CD14-positive monocyte (primary cell): ENCODE measurements around the gene WNT3. TPM values are rescaled to one million over a fixed set of nuclear protein-coding genes. Genes with fewer than 3 reads are reported as not detected.
A peak's percentile ranks its signal among the peaks of the same experiment; 100 is the strongest.
"Not testable (repeated sequence)": the region's sequence is repeated elsewhere in the genome, so short reads cannot be mapped to it uniquely, and the experiment has no call there.

Source experiments
- DNase-seq, 3 donors: peaks; one replicate each; pipeline ENCODE4 v3.0.0-alpha.2; 2011 to 2022
- H2AFZ ChIP-seq: 2 replicates; pipeline ENCODE4 v1.6.0; 2012; ENCODE audit warnings: mild to moderate bottlenecking, low read depth, low read length, inconsistent platforms; ENCODE audit not compliant: insufficient read depth, poor library complexity, severe bottlenecking
- H3K27ac ChIP-seq, 2 donors: 1 replicate in 1 of 2; 2 replicates in 1 of 2; pipeline ENCODE4 v1.5.1; 2012 to 2013; ENCODE audit warnings: low read length in 2 of 2, control low read depth in 1 of 2, inconsistent platforms in 1 of 2, low read depth in 1 of 2, mild to moderate bottlenecking in 1 of 2
- H3K27me3 ChIP-seq, 2 donors: one replicate each; pipeline versions ENCODE4 v1.6.0 to v1.6.1; 2011 to 2013; ENCODE audit warnings: low read length in 2 of 2; ENCODE audit not compliant: control insufficient read depth in 2 of 2, insufficient read depth in 2 of 2
- H3K36me3 ChIP-seq, 2 donors: replicated peaks in 1 of 2; 1 replicate in 1 of 2; 2 replicates in 1 of 2; pipeline versions ENCODE4 v1.5.1 to v1.6.1; 2012 to 2013; ENCODE audit warnings: low read length in 2 of 2, control low read depth in 1 of 2, inconsistent platforms in 1 of 2, mild to moderate bottlenecking in 1 of 2; ENCODE audit not compliant: insufficient read depth in 2 of 2, control insufficient read depth in 1 of 2
- H3K4me1 ChIP-seq, 2 donors: 1 replicate in 1 of 2; 2 replicates in 1 of 2; pipeline versions ENCODE4 v1.5.1 to v1.6.1; 2012 to 2013; ENCODE audit warnings: low read length in 2 of 2, control low read depth in 1 of 2, inconsistent platforms in 1 of 2, mild to moderate bottlenecking in 1 of 2, moderate library complexity in 1 of 2; ENCODE audit not compliant: insufficient read depth in 2 of 2, control insufficient read depth in 1 of 2
- H3K4me2 ChIP-seq: replicated peaks from 2 replicates; pipeline ENCODE3; 2012; ENCODE audit warnings: low read length, moderate library complexity, mild to moderate bottlenecking; ENCODE audit not compliant: poor library complexity, severe bottlenecking; ENCODE audit errors: extremely low read depth
- H3K4me3 ChIP-seq, 3 experiments: fragments of 200-600 bp in 1 of 3; sonication (generic) in 1 of 3; replicated peaks in 1 of 3; 1 replicate in 2 of 3; 2 replicates in 1 of 3; pipeline ENCODE4 v1.5.1; 2011 to 2013; ENCODE audit warnings: low read length in 3 of 3, mild to moderate bottlenecking in 3 of 3, control low read depth in 2 of 3, low read depth in 2 of 3, inconsistent platforms in 1 of 3, moderate library complexity in 1 of 3
- H3K79me2 ChIP-seq: 2 replicates; pipeline ENCODE4 v1.6.0; 2012; ENCODE audit warnings: mild to moderate bottlenecking, control low read depth, inconsistent platforms, low read length, moderate library complexity; ENCODE audit not compliant: insufficient read depth
- H3K9ac ChIP-seq: 2 replicates; pipeline ENCODE4 v1.6.0; 2017; ENCODE audit warnings: low read length, mild to moderate bottlenecking; ENCODE audit not compliant: insufficient read depth, poor library complexity, severe bottlenecking
- H3K9me3 ChIP-seq, 2 donors: replicated peaks in 1 of 2; 1 replicate in 1 of 2; 2 replicates in 1 of 2; pipeline versions ENCODE4 v1.5.1 to v1.6.1; 2012 to 2013; ENCODE audit warnings: low read length in 2 of 2, control low read depth in 1 of 2; ENCODE audit not compliant: control insufficient read depth in 1 of 2, insufficient read depth in 1 of 2
- H4K20me1 ChIP-seq: 2 replicates; pipeline ENCODE4 v1.6.0; 2012; ENCODE audit warnings: mild to moderate bottlenecking, low read length, control low read depth, moderate library complexity; ENCODE audit not compliant: insufficient read depth
- H3K27ac Mint-ChIP-seq, 7 donors: one replicate each; pipeline ENCODE4 v1.8.0; 2020; ENCODE audit warnings: mild to moderate bottlenecking in 7 of 7, mixed read lengths in 7 of 7, moderate library complexity in 6 of 7, inconsistent platforms in 2 of 7
- H3K27me3 Mint-ChIP-seq, 3 donors: one replicate each; pipeline ENCODE4 v1.8.0; 2021 to 2022; ENCODE audit warnings: low read depth in 3 of 3, mild to moderate bottlenecking in 3 of 3, mixed read lengths in 3 of 3, moderate library complexity in 3 of 3, inconsistent platforms in 1 of 3
- H3K36me3 Mint-ChIP-seq, 2 donors: one replicate each; pipeline ENCODE4 v1.8.0; 2020; ENCODE audit warnings: mixed read lengths in 2 of 2, inconsistent platforms in 1 of 2, mild to moderate bottlenecking in 1 of 2
- H3K4me1 Mint-ChIP-seq: one replicate; pipeline ENCODE4 v1.8.0; 2020; ENCODE audit warnings: mild to moderate bottlenecking, mixed read lengths
- H3K4me3 Mint-ChIP-seq, 2 donors: one replicate each; pipeline ENCODE4 v1.8.0; 2020; ENCODE audit warnings: mild to moderate bottlenecking in 2 of 2, mixed read lengths in 2 of 2, moderate library complexity in 1 of 2
- H3K9me3 Mint-ChIP-seq, 7 donors: one replicate each; pipeline ENCODE4 v1.8.0; 2020 to 2022; ENCODE audit warnings: mixed read lengths in 7 of 7, mild to moderate bottlenecking in 6 of 7, moderate library complexity in 6 of 7, inconsistent platforms in 2 of 7
- CTCF ChIP-seq: fragments of 200-600 bp; IDR thresholded peaks from one replicate; pipeline ENCODE4 v1.8.0; 2022; ENCODE audit warnings: antibody characterized with exemption, mild to moderate bottlenecking
- WGBS: methylation state at CpG from one replicate; pipeline ENCODE4 v1.1.5; 2013; ENCODE audit warnings: missing lambda C conversion rate; ENCODE audit not compliant: insufficient coverage; 5-methylcytosine and 5-hydroxymethylcytosine counted together
- intact Hi-C, 2 donors: fragments of 100-400 bp; cut with micrococcal nuclease; formaldehyde crosslinking; loops; one replicate each; pipeline versions ENCODE4 v1.15.0 to v1.15.1; 2023
- polyA plus RNA-seq, 3 donors: library from polyadenylated mRNA; depleted of rRNA in 1 of 3; unstranded in 2 of 3; stranded (reverse) in 1 of 3; fragments of 300-500 nt in 2 of 3; fragments of >200 nt in 1 of 3; fragmentation: Illumina TruSeq in 2 of 3; gene quantifications; 1 replicate in 2 of 3; 2 replicates in 1 of 3; pipeline ENCODE4 v1.2.3, GENCODE V29; 2012 to 2021

WNT3 gene
- polyA plus RNA-seq, 3 donors = 0.01 TPM; not detected in 2

GRCh38 chr17:46793541-46793940 lies 25.0 kb downstream of the WNT3 start:
- H2AFZ ChIP-seq = no peak overlapping the region
- 100% methylated on average over 1 of the region's 5 CpGs for WGBS
- Mint-ChIP-seq H3K9me3 (peaks cover 0 to 8% (median 2%) of the 10 kb centered on the region in 7 donors), H3K36me3 (no peaks in the 10 kb centered on the region), H3K27me3 (peaks cover 6 to 41% (median 21%) of the 10 kb centered on the region in 3 donors), H3K27ac (peak overlapping the region in 1 of 7 donors; percentile 46), H3K4me3 (no peak overlapping the region), H3K4me1 (no peaks in the 10 kb centered on the region)
- no peaks in the 10 kb centered on the region for H3K9me3 ChIP-seq
- H4K20me1 ChIP-seq = no peaks in the 10 kb centered on the region
- H3K27me3 ChIP-seq = peaks cover 0 to 9% of the 10 kb centered on the region in 2 donors
- no peaks in the 10 kb centered on the region for H3K79me2 ChIP-seq
- H3K4me1 ChIP-seq = no peaks in the 10 kb centered on the region
- TF ChIP-seq CTCF = no peak
- H3K4me2 ChIP-seq = no peak overlapping the region
- no peak overlapping the region for H3K9ac ChIP-seq
- no peak for DNase-seq
- no peak overlapping the region for H3K4me3 ChIP-seq
- H3K36me3 ChIP-seq = no peaks in the 10 kb centered on the region
- no peak overlapping the region for H3K27ac ChIP-seq
- intact Hi-C loops = no loop called here

GRCh38 chr17:46793023-46793422 lies 25.5 kb downstream of the WNT3 start:
- intact Hi-C loops, H4K20me1 ChIP-seq: not testable (repeated sequence)
- peaks cover 6 to 41% (median 21%) of the 10 kb centered on the region in 3 donors for H3K27me3 Mint-ChIP-seq

More at GRCh38 chr17:46793023-46793422, 25.5 kb downstream of the WNT3 start:
- H2AFZ ChIP-seq, H3K9me3 Mint-ChIP-seq, H3K4me3 Mint-ChIP-seq, H3K9ac ChIP-seq, H3K4me1 ChIP-seq, H3K27ac ChIP-seq, H3K9me3 ChIP-seq, H3K27me3 ChIP-seq, H3K36me3 ChIP-seq, DNase-seq, H3K4me3 ChIP-seq, H3K4me1 Mint-ChIP-seq, H3K27ac Mint-ChIP-seq, H3K4me2 ChIP-seq, H3K36me3 Mint-ChIP-seq, H3K79me2 ChIP-seq: not testable (repeated sequence)
- 85% methylated on average over 5 of the region's 6 CpGs for WGBS
